Adrenal gland (tissue), 5 donors: ENCODE measurements around the gene LAYN.

Experiments used
- POLR2A ChIP-seq, 2 donors: fragments of 450-650 bp; IDR thresholded peaks; one replicate each; pipeline ENCODE4 v1.6.1; 2017; ENCODE audit warnings: antibody characterized with exemption in 2 of 2, mild to moderate bottlenecking in 2 of 2, moderate library complexity in 1 of 2
- TF ChIP-seq, protein P1 (sequence below), 6 experiments: fragments of 450-650 bp in 4 of 6; fragments of 200-600 bp in 2 of 6; sonication (generic) in 1 of 6; IDR thresholded peaks; 1 replicate in 5 of 6; 2 replicates in 1 of 6; pipeline versions ENCODE4 v1.5.1 to v1.8.0; 2016 to 2021; ENCODE audit warnings: antibody characterized with exemption in 6 of 6, mild to moderate bottlenecking in 2 of 6, moderate library complexity in 1 of 6
- donor health status: DM: no; HTN: no; CAD: no.

DNA sequence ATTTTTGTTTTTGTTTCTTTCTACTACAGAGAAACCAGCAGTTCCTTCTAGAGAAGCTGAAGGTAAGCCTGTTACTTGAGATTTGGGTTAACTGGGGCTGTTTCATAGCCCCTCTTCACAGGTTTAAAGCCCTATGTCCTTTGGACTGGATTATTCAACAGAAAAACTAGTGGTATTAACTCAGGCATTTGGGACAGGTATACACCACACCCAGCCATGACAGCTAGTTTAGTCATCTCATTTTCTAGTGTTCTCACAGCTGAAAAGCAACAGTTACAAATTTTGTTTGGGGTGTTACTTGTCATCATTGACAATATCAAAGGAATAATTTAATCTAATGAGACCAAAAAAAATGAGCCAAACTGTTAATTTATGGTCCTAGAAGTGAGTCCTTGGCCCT lies 14.0 kb downstream of the LAYN start:
- TF ChIP-seq, protein P1, sequence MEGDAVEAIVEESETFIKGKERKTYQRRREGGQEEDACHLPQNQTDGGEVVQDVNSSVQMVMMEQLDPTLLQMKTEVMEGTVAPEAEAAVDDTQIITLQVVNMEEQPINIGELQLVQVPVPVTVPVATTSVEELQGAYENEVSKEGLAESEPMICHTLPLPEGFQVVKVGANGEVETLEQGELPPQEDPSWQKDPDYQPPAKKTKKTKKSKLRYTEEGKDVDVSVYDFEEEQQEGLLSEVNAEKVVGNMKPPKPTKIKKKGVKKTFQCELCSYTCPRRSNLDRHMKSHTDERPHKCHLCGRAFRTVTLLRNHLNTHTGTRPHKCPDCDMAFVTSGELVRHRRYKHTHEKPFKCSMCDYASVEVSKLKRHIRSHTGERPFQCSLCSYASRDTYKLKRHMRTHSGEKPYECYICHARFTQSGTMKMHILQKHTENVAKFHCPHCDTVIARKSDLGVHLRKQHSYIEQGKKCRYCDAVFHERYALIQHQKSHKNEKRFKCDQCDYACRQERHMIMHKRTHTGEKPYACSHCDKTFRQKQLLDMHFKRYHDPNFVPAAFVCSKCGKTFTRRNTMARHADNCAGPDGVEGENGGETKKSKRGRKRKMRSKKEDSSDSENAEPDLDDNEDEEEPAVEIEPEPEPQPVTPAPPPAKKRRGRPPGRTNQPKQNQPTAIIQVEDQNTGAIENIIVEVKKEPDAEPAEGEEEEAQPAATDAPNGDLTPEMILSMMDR (IDR thresholded peaks at IDR 0.05): no peak
- TF ChIP-seq POLR2A (IDR thresholded peaks at IDR 0.05): no peak
